MM.1S (cell line): ENCODE measurements around the gene PXN.

Experiments used
- CTCF ChIP-seq: fragments of 300-600 bp; sonication (generic); IDR thresholded peaks from 2 replicates; pipeline ENCODE4 v1.5.1; 2016; ENCODE audit warnings: antibody characterized with exemption, low read length, mixed read lengths
- EZH2 ChIP-seq: fragments of 300-600 bp; sonication (generic); optimal IDR thresholded peaks from 2 replicates; pipeline ENCODE3; 2017; ENCODE audit warnings: low read depth, mild to moderate bottlenecking, antibody characterized with exemption, low read length, mixed read lengths
- EZH2phosphoT487 ChIP-seq: fragments of 300-600 bp; sonication (generic); IDR thresholded peaks from 2 replicates; pipeline ENCODE4 v1.6.1; 2018; ENCODE audit warnings: antibody characterized with exemption, low read length

- TF ChIP-seq CTCF: no peak
- no peak for TF ChIP-seq EZH2
- no peak for TF ChIP-seq EZH2phosphoT487
Measured at GRCh38 chr12:120260607-120261006, 4.9 kb downstream of the PXN start.
